ENCODE results near the gene ABCB4. TPM values are rescaled to one million over a fixed set of nuclear protein-coding genes. Genes with fewer than 3 reads are reported as not detected.
"Not testable (repeated sequence)": the region's sequence is repeated elsewhere in the genome, so short reads cannot be mapped to it uniquely, and the experiment has no call there.

ABCB4 gene
- polyA plus RNA-seq, 3 donors, result 2.2 to 3.0 (median 2.7) TPM

GRCh38 chr7:87479951-87480350 is 4.5 kb upstream of the ABCB4 start:
- no peak for DNase-seq

- no peak for DNase-seq
Observed at GRCh38 chr7:87476179-87476557, 688 bp upstream of the ABCB4 start.

GRCh38 chr7:87474533-87475358 is 734 bp downstream of the ABCB4 start:
- DNase-seq, result peak; percentile 36

GRCh38 chr7:87473986-87474385 is 1.5 kb downstream of the ABCB4 start:
- no peak for DNase-seq

GRCh38 chr7:87473192-87473591 is 2.3 kb downstream of the ABCB4 start:
- no peak for DNase-seq

- DNase-seq, result no peak
Observed at GRCh38 chr7:87471473-87471872, 4.0 kb downstream of the ABCB4 start.

GRCh38 chr7:87469204-87469603 is 6.3 kb downstream of the ABCB4 start:
- not testable (repeated sequence) for DNase-seq

- not testable (repeated sequence) for DNase-seq
Observed at GRCh38 chr7:87465534-87465880, 10.0 kb downstream of the ABCB4 start.

- DNase-seq, result not testable (repeated sequence)
Observed at GRCh38 chr7:87464830-87465533, 10.5 kb downstream of the ABCB4 start.

GRCh38 chr7:87463982-87464381 is 11.5 kb downstream of the ABCB4 start:
- DNase-seq, result no peak

- not testable (repeated sequence) for DNase-seq
Observed at GRCh38 chr7:87460444-87460843, 15.0 kb downstream of the ABCB4 start.

GRCh38 chr7:87459941-87460340 is 15.5 kb downstream of the ABCB4 start:
- DNase-seq, result no peak

- DNase-seq, result no peak
Observed at GRCh38 chr7:87458148-87458547, 17.3 kb downstream of the ABCB4 start.

GRCh38 chr7:87456247-87456646 is 19.2 kb downstream of the ABCB4 start:
- DNase-seq, result no peak

- DNase-seq, result no peak
Observed at GRCh38 chr7:87452279-87452678, 23.2 kb downstream of the ABCB4 start.

GRCh38 chr7:87451187-87451586 is 24.3 kb downstream of the ABCB4 start:
- no peak for DNase-seq

GRCh38 chr7:87450706-87451105 is 24.8 kb downstream of the ABCB4 start:
- no peak for DNase-seq

- peak; percentile 26 for DNase-seq
Observed at GRCh38 chr7:87448388-87448787, 27.1 kb downstream of the ABCB4 start.

- no peak for DNase-seq
Observed at GRCh38 chr7:87447116-87447635, 28.3 kb downstream of the ABCB4 start.

- DNase-seq, result no peak
Observed at GRCh38 chr7:87445897-87446296, 29.6 kb downstream of the ABCB4 start.

GRCh38 chr7:87435546-87435945 is 39.9 kb downstream of the ABCB4 start:
- DNase-seq, result no peak

GRCh38 chr7:87432536-87432935 is 42.9 kb downstream of the ABCB4 start:
- DNase-seq, result no peak

- DNase-seq, result no peak
Observed at GRCh38 chr7:87427288-87427687, 48.2 kb downstream of the ABCB4 start.

All from renal pelvis (tissue), 4 donors.